IMR-90 (cell line): ENCODE results near the gene TRIAP1. TPM values are rescaled to one million over a fixed set of nuclear protein-coding genes. Genes with fewer than 3 reads are reported as not detected.

Experiments
- ATAC-seq: fragments of 200-7000 bp; cut with Tn5 transposase; 2 replicates; pipeline ENCODE4 v1.9.1; 2020; ENCODE audit warnings: low read depth, mild to moderate bottlenecking, moderate library complexity
- BruUV-seq: library from RNA; stranded (reverse); fragments of 400-500 nt; replicated peaks from 2 replicates; lab custom pipeline; 2021; lab: Mats Ljungman, UMichigan
- CTCF ChIA-PET: fragments of 300-600 bp; formaldehyde crosslinking; extraction: SDS; loops from one replicate; lab custom pipeline; 2021; ENCODE audit warnings: antibody characterized with exemption; lab: Yijun Ruan, JAX
- POLR2A ChIA-PET: fragments of 300-600 bp; sonication (Branson Sonifier 250); formaldehyde crosslinking; loops from one replicate; lab custom pipeline; 2022; ENCODE audit warnings: antibody characterized with exemption; ENCODE audit not compliant: unreplicated experiment; lab: Charles Lee
- DNase-seq: peaks from one replicate; pipeline ENCODE4 v3.0.0; 2013
- H2AFZ ChIP-seq: replicated peaks from 2 replicates; pipeline ENCODE3; 2013; ENCODE audit warnings: low read length, mild to moderate bottlenecking; ENCODE audit not compliant: poor library complexity
- H2AK5ac ChIP-seq: 2 replicates; pipeline ENCODE4 v1.6.1; 2013; ENCODE audit warnings: low read depth, low read length, inconsistent platforms
- H2AK9ac ChIP-seq: replicated peaks from 2 replicates; pipeline ENCODE3; 2013; ENCODE audit warnings: mild to moderate bottlenecking, low read depth, low read length, moderate library complexity; ENCODE audit not compliant: poor library complexity
- H2BK120ac ChIP-seq: 2 replicates; pipeline ENCODE4 v1.6.1; 2013; ENCODE audit warnings: low read depth, low read length, inconsistent platforms
- H2BK15ac ChIP-seq: 3 replicates; pipeline ENCODE4 v1.6.1; 2013; ENCODE audit warnings: low read depth, low read length, inconsistent platforms
- H2BK20ac ChIP-seq: 2 replicates; pipeline ENCODE4 v1.6.1; 2013; ENCODE audit warnings: low read depth, mild to moderate bottlenecking, inconsistent platforms, low read length, moderate library complexity
- H2BK5ac ChIP-seq: 2 replicates; pipeline ENCODE4 v1.6.1; 2013; ENCODE audit warnings: mild to moderate bottlenecking, low read depth, low read length, inconsistent platforms; ENCODE audit not compliant: poor library complexity, severe bottlenecking
- H3K14ac ChIP-seq: replicated peaks from 2 replicates; pipeline ENCODE4 v1.6.1; 2013; ENCODE audit warnings: low read depth, low read length, inconsistent platforms
- H3K18ac ChIP-seq: 2 replicates; pipeline ENCODE4 v1.6.1; 2013; ENCODE audit warnings: low read depth, low read length, control low read depth
- H3K23ac ChIP-seq: 2 replicates; pipeline ENCODE4 v1.6.1; 2013; ENCODE audit warnings: low read depth, low read length, inconsistent platforms
- H3K27ac ChIP-seq: 2 replicates; pipeline ENCODE4 v1.5.1; 2013; ENCODE audit warnings: mild to moderate bottlenecking, control low read depth, low read length; ENCODE audit not compliant: insufficient read depth
- H3K27me3 ChIP-seq: 2 replicates; pipeline ENCODE4 v1.6.1; 2013; ENCODE audit warnings: low read length; ENCODE audit not compliant: control insufficient read depth, insufficient read depth
- H3K36me3 ChIP-seq: 2 replicates; pipeline ENCODE4 v1.6.1; 2013; ENCODE audit warnings: low read length, mixed read lengths; ENCODE audit not compliant: control insufficient read depth, insufficient read depth
- H3K4ac ChIP-seq: 2 replicates; pipeline ENCODE4 v1.6.1; 2013; ENCODE audit warnings: low read depth, low read length, inconsistent platforms
- H3K4me1 ChIP-seq: 2 replicates; pipeline ENCODE4 v1.6.1; 2013; ENCODE audit warnings: low read length, mixed read lengths; ENCODE audit not compliant: control insufficient read depth, insufficient read depth
- H3K4me2 ChIP-seq: 2 replicates; pipeline ENCODE4 v1.6.1; 2013; ENCODE audit warnings: low read depth, mild to moderate bottlenecking, control low read depth, low read length, moderate library complexity
- H3K4me3 ChIP-seq: 2 replicates; pipeline ENCODE4 v1.5.1; 2013; ENCODE audit warnings: low read depth, mild to moderate bottlenecking, control low read depth, low read length, moderate library complexity; ENCODE audit not compliant: insufficient read depth
- H3K56ac ChIP-seq: 2 replicates; pipeline ENCODE4 v1.6.1; 2013; ENCODE audit warnings: low read length, inconsistent platforms; ENCODE audit not compliant: insufficient read depth; ENCODE audit errors: extremely low read depth
- H3K79me1 ChIP-seq, 2 experiments: 2 replicates each; pipeline ENCODE4 v1.6.1; 2013; ENCODE audit warnings: low read length in 2 of 2, inconsistent platforms in 1 of 2, low read depth in 1 of 2
- H3K9ac ChIP-seq: 2 replicates; pipeline ENCODE4 v1.6.1; 2013; ENCODE audit warnings: low read depth, low read length, control low read depth
- H3K9me1 ChIP-seq: 2 replicates; pipeline ENCODE4 v1.6.1; 2013; ENCODE audit warnings: low read length, inconsistent platforms; ENCODE audit not compliant: insufficient read depth
- H3K9me3 ChIP-seq: 2 replicates; pipeline ENCODE4 v1.6.1; 2013; ENCODE audit warnings: low read length; ENCODE audit not compliant: control insufficient read depth, insufficient read depth
- H4K20me1 ChIP-seq: 2 replicates; pipeline ENCODE4 v1.6.1; 2013; ENCODE audit warnings: low read length, inconsistent platforms; ENCODE audit not compliant: insufficient read depth
- H4K5ac ChIP-seq: 2 replicates; pipeline ENCODE4 v1.6.1; 2013; ENCODE audit warnings: mild to moderate bottlenecking, low read depth, low read length, control low read depth
- H4K8ac ChIP-seq, 2 experiments: 2 replicates each; pipeline ENCODE4 v1.6.1; 2013; ENCODE audit warnings: low read depth in 2 of 2, low read length in 2 of 2, control low read depth in 1 of 2, inconsistent platforms in 1 of 2
- H4K91ac ChIP-seq: 2 replicates; pipeline ENCODE4 v1.6.1; 2013; ENCODE audit warnings: low read depth, low read length, inconsistent platforms; ENCODE audit not compliant: insufficient read depth
- CHD1 ChIP-seq: IDR thresholded peaks from 2 replicates; pipeline ENCODE4 v1.6.1; 2012; ENCODE audit warnings: low read depth, low read length, improper control_type of control experiment
- ELK1 ChIP-seq: fragments of 150-350 bp; IDR thresholded peaks from 2 replicates; pipeline ENCODE4 v1.6.1; 2016; ENCODE audit warnings: low read depth, mild to moderate bottlenecking, low read length, moderate library complexity, borderline replicate concordance
- MAFK ChIP-seq: IDR thresholded peaks from 2 replicates; pipeline ENCODE4 v1.6.1; 2012; ENCODE audit warnings: low read depth, low read length, improper control_type of control experiment
- RAD21 ChIP-seq: IDR thresholded peaks from 2 replicates; pipeline ENCODE4 v1.6.1; 2012; ENCODE audit warnings: low read length, improper control_type of control experiment
- RCOR1 ChIP-seq: IDR thresholded peaks from 2 replicates; pipeline ENCODE4 v1.6.1; 2012; ENCODE audit warnings: mild to moderate bottlenecking, low read length, improper control_type of control experiment; ENCODE audit not compliant: insufficient replicate concordance
- RFX5 ChIP-seq: IDR thresholded peaks from 2 replicates; pipeline ENCODE4 v1.8.0; 2012; ENCODE audit warnings: low read depth, mild to moderate bottlenecking, low read length, moderate library complexity
- SMC3 ChIP-seq: fragments of 150-350 bp; IDR thresholded peaks from 2 replicates; pipeline ENCODE4 v1.6.1; 2016; ENCODE audit warnings: low read depth, mild to moderate bottlenecking, antibody characterized with exemption, low read length, moderate library complexity
- WGBS, 2 experiments: methylation state at CpG; one replicate each; pipeline versions ENCODE4 v1.1.5 to v1.1.7; 2013; ENCODE audit warnings: missing lambda C conversion rate in 2 of 2; ENCODE audit not compliant: insufficient read length in 1 of 2; ENCODE audit errors: extremely low coverage in 2 of 2; 5-methylcytosine and 5-hydroxymethylcytosine counted together
- dilution Hi-C: fragments of 300-500 bp; cut with HindIII; formaldehyde crosslinking; loops from one replicate; pipeline ENCODE4 v1.14.3; 2018; ENCODE audit warnings: low sequenced_read_pairs; ENCODE audit not compliant: unreplicated experiment
- in situ Hi-C: fragments of 300-500 bp; cut with MboI; formaldehyde crosslinking; loops from 3 replicates; pipeline ENCODE4 v1.14.3; 2019; ENCODE audit warnings: low sequenced_read_pairs, inconsistent platforms, mixed read lengths
- intact Hi-C: fragments of 100-400 bp; cut with micrococcal nuclease; formaldehyde crosslinking; loops from 2 replicates; pipeline ENCODE4 v1.10.0; 2022
- polyA plus RNA-seq, 3 experiments: library from polyadenylated mRNA; depleted of rRNA; stranded (reverse); fragments of >200 nt; gene quantifications; 2 replicates each; pipeline ENCODE4 v1.2.3, GENCODE V29; 2012; ENCODE audit warnings: low replicate concordance in 1 of 3
- total RNA-seq: library from RNA; depleted of rRNA; stranded (reverse); fragments of >200 nt; gene quantifications from 2 replicates; pipeline ENCODE4 v1.2.3, GENCODE V29; 2012

The TRIAP1 gene
- total and polyA plus RNA-seq, 2 of the 4 experiments (the other 2 are of a cell fraction), result 19.2 to 32.3 TPM

GRCh38 chr12:120481022-120481767 is 35.0 kb upstream of the TRIAP1 start:
- no TSS peak for BruUV-seq
- intact Hi-C loops, result no loop called here
- Histone ChIP-seq H3K56ac (no peak overlapping the region), H4K91ac (no peak overlapping the region), H3K9me1 (peaks cover 8% of the 10 kb centered on the region; the same call in 1 of the 2 replicates), H4K5ac (no peak overlapping the region), H4K8ac (no peak overlapping the region), H3K9ac (no peak overlapping the region), H3K27me3 (no peaks in the 10 kb centered on the region), H2BK5ac (no peak overlapping the region), H3K4ac (no peak overlapping the region), H3K27ac (no peak overlapping the region), H2AK5ac (no peak overlapping the region), H3K4me2 (no peak overlapping the region), H3K4me1 (no peaks in the 10 kb centered on the region; the same call in 1 of the 2 replicates), H2AFZ (no peak overlapping the region), H4K20me1 (no peaks in the 10 kb centered on the region), H3K4me3 (no peak overlapping the region), H2BK120ac (no peak overlapping the region), H3K14ac (no peak overlapping the region), H3K79me1 (peaks cover 13 to 20% of the 10 kb centered on the region in 2 experiments), H3K9me3 (no peaks in the 10 kb centered on the region), H3K18ac (no peak overlapping the region), H3K23ac (no peak overlapping the region), H2BK20ac (no peak overlapping the region), H2BK15ac (no peak overlapping the region), H2AK9ac (no peak overlapping the region), H3K36me3 (peaks cover 8% of the 10 kb centered on the region; the same call in 1 of the 2 replicates)
- CTCF ChIA-PET, result no interaction called here
- no CpG with 5 or more reads among the region's 9 CpGs for WGBS, 2 experiments
- ATAC-seq, result no peak
- in situ Hi-C loops, result no loop called here
- dilution Hi-C loops, result no loop called here
- POLR2A ChIA-PET, result interaction anchor here (0.7 kb wide), 1 partner anchor 101 kb away, joined by 25 read pairs; no protein-coding TSS in a partner anchor
- no peak for TF ChIP-seq RCOR1
- no peak for TF ChIP-seq CHD1
- no peak for TF ChIP-seq SMC3
- TF ChIP-seq MAFK, result no peak
- TF ChIP-seq RAD21, result no peak
- TF ChIP-seq RFX5, result no peak
- TF ChIP-seq ELK1, result no peak
- DNase-seq, result no peak
